ENCODE measurements around the gene CYTH3. TPM values are rescaled to one million over a fixed set of nuclear protein-coding genes. Genes with fewer than 3 reads are reported as not detected.

The CYTH3 gene
- total and polyA plus RNA-seq, 2 of the 13 experiments (the other 11 are each of a cell fraction or from before 2014, with no cell fraction given) = 3.1 to 3.8 TPM

DNA sequence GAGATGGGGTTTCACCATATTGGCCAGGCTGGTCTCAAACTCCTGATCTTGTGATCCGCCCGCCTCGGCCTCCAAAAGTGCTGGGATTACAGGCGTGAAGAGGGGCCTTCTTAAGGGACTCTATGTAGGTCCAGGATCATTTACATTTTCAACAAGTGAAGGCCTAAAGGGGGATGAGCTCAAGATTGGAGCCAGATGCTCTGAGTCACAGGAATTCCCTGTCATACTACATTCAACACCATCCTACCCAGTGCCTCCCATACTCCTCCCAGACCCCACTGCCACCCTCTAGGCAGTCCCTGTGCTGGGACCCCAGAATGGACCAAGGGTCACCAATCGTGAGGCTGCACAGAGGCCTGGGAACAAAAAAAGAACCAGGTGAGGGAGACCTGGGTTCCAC lies 29.9 kb downstream of the CYTH3 start:
- no peak overlapping the region for H2AFZ ChIP-seq (ENCODE audit: low read length)
- no peak overlapping the region for H3K27ac ChIP-seq (ENCODE audit: extremely low read length, insufficient read depth, low read length)
- POLR2A ChIA-PET = no interaction called here
- H3K4me1 ChIP-seq (ENCODE audit: insufficient read depth, low read length) = peaks cover 9% of the 10 kb centered on the region; the same call in 1 of the 2 replicates
- in situ Hi-C loops (cut with HindIII; ENCODE audit: extremely low pct_ligation_motif_present, low pct_unique_long_range_greater_than_20kb) = no loop called here
- no peak overlapping the region for H3K4me2 ChIP-seq (ENCODE audit: low read depth, low read length)
- WGBS (ENCODE audit: low lambda C conversion rate) = 71% methylated on average over 5 of the region's 5 CpGs
- TF ChIP-seq, protein P1, sequence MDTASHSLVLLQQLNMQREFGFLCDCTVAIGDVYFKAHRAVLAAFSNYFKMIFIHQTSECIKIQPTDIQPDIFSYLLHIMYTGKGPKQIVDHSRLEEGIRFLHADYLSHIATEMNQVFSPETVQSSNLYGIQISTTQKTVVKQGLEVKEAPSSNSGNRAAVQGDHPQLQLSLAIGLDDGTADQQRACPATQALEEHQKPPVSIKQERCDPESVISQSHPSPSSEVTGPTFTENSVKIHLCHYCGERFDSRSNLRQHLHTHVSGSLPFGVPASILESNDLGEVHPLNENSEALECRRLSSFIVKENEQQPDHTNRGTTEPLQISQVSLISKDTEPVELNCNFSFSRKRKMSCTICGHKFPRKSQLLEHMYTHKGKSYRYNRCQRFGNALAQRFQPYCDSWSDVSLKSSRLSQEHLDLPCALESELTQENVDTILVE (CRISPR knock-in tag; IDR thresholded peaks at IDR 0.05) = no peak
- TF ChIP-seq ZNF737 (CRISPR knock-in tag; IDR thresholded peaks at IDR 0.05; ENCODE audit: borderline replicate concordance) (no peak), CHCHD3 (CRISPR knock-in tag; IDR thresholded peaks at IDR 0.05) (no peak), ZNF792 (CRISPR knock-in tag; IDR thresholded peaks at IDR 0.05) (no peak), TMF1 (CRISPR knock-in tag; IDR thresholded peaks at IDR 0.05; ENCODE audit: low read depth) (no peak), ZSCAN12 (CRISPR knock-in tag; IDR thresholded peaks at IDR 0.05) (no peak), POGZ (CRISPR knock-in tag; IDR thresholded peaks at IDR 0.05) (no peak), ZNF761 (CRISPR knock-in tag; conservative IDR thresholded peaks at IDR 0.05) (no peak), REL (CRISPR knock-in tag; conservative IDR thresholded peaks at IDR 0.05) (no peak), ZBTB3 (CRISPR knock-in tag; IDR thresholded peaks at IDR 0.05; ENCODE audit: borderline replicate concordance, low read depth) (no peak), RBM39 (IDR thresholded peaks at IDR 0.05; ENCODE audit: low read depth, low read length, poor library complexity, severe bottlenecking) (no peak), ZNF629 (CRISPR knock-in tag; conservative IDR thresholded peaks at IDR 0.05) (no peak)
- TF ChIP-seq, protein P2, sequence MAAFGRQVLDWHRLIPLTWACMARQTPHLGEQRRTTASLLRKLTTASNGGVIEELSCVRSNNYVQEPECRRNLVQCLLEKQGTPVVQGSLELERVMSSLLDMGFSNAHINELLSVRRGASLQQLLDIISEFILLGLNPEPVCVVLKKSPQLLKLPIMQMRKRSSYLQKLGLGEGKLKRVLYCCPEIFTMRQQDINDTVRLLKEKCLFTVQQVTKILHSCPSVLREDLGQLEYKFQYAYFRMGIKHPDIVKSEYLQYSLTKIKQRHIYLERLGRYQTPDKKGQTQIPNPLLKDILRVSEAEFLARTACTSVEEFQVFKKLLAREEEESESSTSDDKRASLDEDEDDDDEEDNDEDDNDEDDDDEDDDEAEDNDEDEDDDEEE (CRISPR knock-in tag; IDR thresholded peaks at IDR 0.05) = no peak
- TF ChIP-seq, protein P3, sequence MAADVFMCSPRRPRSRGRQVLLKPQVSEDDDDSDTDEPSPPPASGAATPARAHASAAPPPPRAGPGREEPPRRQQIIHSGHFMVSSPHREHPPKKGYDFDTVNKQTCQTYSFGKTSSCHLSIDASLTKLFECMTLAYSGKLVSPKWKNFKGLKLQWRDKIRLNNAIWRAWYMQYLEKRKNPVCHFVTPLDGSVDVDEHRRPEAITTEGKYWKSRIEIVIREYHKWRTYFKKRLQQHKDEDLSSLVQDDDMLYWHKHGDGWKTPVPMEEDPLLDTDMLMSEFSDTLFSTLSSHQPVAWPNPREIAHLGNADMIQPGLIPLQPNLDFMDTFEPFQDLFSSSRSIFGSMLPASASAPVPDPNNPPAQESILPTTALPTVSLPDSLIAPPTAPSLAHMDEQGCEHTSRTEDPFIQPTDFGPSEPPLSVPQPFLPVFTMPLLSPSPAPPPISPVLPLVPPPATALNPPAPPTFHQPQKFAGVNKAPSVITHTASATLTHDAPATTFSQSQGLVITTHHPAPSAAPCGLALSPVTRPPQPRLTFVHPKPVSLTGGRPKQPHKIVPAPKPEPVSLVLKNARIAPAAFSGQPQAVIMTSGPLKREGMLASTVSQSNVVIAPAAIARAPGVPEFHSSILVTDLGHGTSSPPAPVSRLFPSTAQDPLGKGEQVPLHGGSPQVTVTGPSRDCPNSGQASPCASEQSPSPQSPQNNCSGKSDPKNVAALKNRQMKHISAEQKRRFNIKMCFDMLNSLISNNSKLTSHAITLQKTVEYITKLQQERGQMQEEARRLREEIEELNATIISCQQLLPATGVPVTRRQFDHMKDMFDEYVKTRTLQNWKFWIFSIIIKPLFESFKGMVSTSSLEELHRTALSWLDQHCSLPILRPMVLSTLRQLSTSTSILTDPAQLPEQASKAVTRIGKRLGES (CRISPR knock-in tag; IDR thresholded peaks at IDR 0.05; ENCODE audit: borderline replicate concordance) = no peak
- no peak overlapping the region for H3K9ac ChIP-seq (ENCODE audit: insufficient read depth, low read depth, low read length)
- H3K79me2 ChIP-seq (ENCODE audit: insufficient read depth, low read length) = no peaks in the 10 kb centered on the region
- H3K36me3 ChIP-seq (replicated peaks in 1 of 2; ENCODE audit: control insufficient read depth in 1 of 2, insufficient read depth in 2 of 2, low read length in 2 of 2) = no peaks in the 10 kb centered on the region
- CTCF ChIA-PET (ENCODE audit: low intra/inter-chr PET ratio, low total read pairs) = no interaction called here
- no peak for ATAC-seq
- FAIRE-seq = no peak
- H3K4me3 ChIP-seq (replicated peaks in 1 of 3; ENCODE audit: insufficient read depth in 1 of 3, low read depth in 2 of 3, low read length in 3 of 3) = no peak overlapping the region
- peaks cover 20% of the 10 kb centered on the region; the same call in 1 of the 2 replicates for H4K20me1 ChIP-seq (ENCODE audit: insufficient read depth, low read length)
- BruUV-seq (replicated peaks) = no TSS peak
- DNase-seq (ENCODE audit: low spot score) = no peak
- peaks cover 1 to 53% of the 10 kb centered on the region in 2 experiments; a peak in 4 of 5 replicates for H3K27me3 ChIP-seq (ENCODE audit: control insufficient read depth in 1 of 2, insufficient read depth in 2 of 2, low read length in 2 of 2)
- H3K9me3 ChIP-seq (ENCODE audit: low read length) = no peaks in the 10 kb centered on the region
- intact Hi-C loops (cut with micrococcal nuclease; ENCODE audit: unreplicated experiment) = no loop called here
